ENCODE results near the gene SZRD1.

Gene SZRD1

DNA sequence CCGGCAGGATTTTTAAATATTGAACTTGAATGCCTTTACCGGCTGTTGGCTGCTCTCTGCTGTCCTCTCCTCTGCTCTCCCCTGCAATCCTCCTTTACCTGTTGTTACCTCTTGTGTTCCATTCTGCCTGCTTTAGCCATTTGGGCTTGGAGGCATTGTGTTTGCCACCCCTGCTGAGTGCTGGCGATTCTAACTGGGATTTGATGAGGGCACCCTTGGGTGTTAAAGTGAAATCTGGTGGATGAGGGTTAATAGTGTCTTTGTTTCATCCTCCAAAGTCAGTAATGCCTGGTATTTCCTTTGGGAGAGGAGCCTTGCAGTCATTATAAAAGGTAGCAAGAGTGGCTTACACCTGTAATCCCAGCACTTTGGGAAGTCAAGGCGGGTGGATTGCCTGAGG, 9.9 kb downstream of the SZRD1 start:
- H3K4me3 ChIP-seq (ENCODE audit: low read length) = no peak overlapping the region

DNA sequence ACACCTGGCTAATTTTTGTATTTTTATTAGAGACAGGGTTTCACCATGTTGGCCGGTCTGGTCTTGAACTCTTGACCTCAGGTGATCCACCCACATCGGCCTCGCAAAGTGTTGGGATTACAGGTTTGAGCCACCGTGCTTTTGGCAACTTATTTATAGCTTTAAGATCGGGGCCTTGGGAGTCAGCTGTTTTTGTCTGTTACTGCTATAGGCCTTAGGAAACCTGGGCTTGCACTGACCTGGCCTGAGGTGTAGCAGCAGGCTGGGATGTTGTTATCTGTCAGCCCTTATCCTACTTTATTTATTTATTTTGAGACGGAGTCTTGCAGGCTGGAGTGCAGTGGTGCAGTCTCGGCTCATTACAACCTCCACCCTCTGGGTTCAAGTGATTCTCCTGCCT, 11.4 kb downstream of the SZRD1 start:
- no peak overlapping the region for H3K4me3 ChIP-seq (ENCODE audit: low read length)
- TF ChIP-seq ZNF274 (IDR thresholded peaks at IDR 0.05; ENCODE audit: low read depth, low read length) = no peak

More for the DNA sequence above, 9.9 kb downstream of the SZRD1 start:
- TF ChIP-seq ZNF274 (IDR thresholded peaks at IDR 0.05; ENCODE audit: low read depth, low read length) = no peak

DNA sequence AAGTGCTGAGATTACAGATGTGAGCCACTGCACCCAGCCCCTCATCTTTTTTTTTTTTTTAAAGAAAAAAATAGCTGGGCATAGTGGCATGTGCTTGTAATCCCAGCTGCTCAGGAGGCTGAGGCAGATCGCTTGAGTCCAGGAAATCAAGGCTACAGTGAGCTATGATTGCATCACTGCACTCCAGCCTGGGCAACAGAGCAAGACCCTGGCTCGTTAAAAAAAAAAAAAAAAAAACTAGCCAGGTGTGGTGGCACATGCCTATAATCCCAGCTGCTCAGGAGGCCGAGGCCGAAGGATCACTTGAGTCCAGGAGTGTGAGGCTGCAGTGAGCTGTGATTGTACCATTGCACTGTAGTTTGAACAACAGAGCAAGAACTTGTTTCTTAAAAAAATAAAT, 13.8 kb downstream of the SZRD1 start:
- no peak for TF ChIP-seq ZNF274 (IDR thresholded peaks at IDR 0.05; ENCODE audit: low read depth, low read length)
- H3K4me3 ChIP-seq (ENCODE audit: low read length) = no peak overlapping the region

DNA sequence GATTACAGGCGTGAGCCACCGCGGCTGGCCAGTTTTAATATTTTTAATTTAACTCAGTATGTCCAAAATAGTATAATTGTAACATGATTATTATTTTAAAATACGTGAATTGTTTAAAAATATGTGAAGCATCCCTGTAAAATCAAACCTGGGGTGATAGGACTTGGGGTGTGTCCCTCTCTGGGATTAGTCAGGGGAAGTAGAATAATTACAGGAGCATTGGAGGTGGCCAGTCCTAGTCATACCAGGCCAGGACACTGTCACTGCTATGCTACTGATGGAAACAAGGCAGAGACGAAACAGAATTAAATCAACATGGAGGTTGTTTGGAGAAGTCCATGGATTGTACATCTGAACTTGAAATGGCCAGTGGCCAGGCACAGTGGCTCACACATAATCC, 16.8 kb downstream of the SZRD1 start:
- H3K4me3 ChIP-seq (ENCODE audit: low read length) = no peak overlapping the region
- no peak for TF ChIP-seq ZNF274 (IDR thresholded peaks at IDR 0.05; ENCODE audit: low read depth, low read length)

DNA sequence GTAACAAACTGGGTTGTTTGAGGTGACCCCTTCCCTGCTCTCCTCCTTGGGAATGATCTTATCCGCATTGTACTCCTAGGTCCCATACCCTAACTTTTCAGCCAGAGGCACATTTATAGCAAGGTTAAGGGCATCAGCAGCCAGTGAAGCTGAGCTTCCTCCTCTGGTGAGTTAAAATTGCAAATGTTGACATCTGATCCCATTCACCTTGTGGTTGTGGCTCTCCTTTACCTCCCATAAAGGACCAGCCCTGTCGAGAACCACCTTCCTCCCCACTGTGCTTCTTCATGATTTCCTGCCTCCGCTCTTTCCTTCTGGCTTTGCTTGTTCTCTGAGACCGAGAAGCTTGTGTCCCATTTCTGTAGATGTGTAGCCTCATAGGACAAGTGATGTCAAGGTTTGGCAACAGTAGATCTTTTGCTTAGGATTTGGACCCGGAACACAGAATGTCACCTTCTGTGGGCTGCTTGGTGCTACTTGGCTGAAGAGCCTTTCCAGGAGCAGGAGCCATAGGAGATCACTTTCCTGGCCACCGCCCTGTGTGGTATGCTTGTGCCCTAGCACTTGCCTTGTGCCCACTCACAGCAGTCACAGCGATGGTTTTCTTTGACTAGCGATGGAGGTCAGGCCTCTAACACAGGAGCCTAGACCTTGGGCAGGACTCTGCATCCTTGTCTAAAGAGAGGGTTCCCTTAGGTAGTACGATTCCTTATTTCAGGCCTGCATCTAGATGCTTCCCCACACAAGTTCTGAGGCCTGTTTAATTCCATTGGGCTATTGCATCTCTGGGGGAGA, 18.8 kb downstream of the SZRD1 start:
- TF ChIP-seq ZNF274 (IDR thresholded peaks at IDR 0.05; ENCODE audit: low read depth, low read length) = no peak
- H3K4me3 ChIP-seq (ENCODE audit: low read length) = no peak overlapping the region

DNA sequence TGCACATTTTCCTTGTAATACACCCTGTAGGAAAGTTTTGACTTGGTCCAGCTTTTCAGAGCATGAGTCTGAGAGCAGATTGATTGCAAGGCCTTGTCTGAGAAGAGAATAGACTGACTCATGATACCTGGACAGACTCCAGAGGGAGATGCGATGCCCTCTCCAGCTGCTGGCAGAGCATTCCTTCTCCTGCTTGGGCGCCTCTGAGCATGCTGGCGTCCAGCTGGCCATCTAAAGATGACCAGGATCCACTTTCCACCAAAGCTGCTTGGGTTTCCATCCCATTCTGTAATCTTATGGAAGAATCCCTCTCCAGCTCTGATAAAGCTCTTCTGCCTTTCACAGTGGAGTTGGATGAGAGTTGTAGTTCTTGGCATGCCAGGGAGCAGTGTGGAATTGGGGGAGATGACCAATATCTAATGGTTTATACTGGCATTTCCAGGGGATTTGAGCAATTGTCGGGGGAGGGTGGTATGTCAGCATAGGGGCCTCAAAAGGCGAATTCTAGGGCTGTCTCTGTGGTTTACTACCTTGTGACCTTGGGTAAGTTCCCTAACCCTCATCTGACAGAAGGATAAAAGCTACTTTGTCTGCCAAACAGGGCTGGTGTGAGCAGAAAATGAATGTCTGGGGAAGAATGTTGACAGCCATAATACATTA, 19.5 kb downstream of the SZRD1 start:
- TF ChIP-seq ZNF274 (IDR thresholded peaks at IDR 0.05; ENCODE audit: low read depth, low read length) = no peak
- H3K4me3 ChIP-seq (ENCODE audit: low read length) = peak overlapping the region; percentile 51; the same call in 1 of the 2 replicates

DNA sequence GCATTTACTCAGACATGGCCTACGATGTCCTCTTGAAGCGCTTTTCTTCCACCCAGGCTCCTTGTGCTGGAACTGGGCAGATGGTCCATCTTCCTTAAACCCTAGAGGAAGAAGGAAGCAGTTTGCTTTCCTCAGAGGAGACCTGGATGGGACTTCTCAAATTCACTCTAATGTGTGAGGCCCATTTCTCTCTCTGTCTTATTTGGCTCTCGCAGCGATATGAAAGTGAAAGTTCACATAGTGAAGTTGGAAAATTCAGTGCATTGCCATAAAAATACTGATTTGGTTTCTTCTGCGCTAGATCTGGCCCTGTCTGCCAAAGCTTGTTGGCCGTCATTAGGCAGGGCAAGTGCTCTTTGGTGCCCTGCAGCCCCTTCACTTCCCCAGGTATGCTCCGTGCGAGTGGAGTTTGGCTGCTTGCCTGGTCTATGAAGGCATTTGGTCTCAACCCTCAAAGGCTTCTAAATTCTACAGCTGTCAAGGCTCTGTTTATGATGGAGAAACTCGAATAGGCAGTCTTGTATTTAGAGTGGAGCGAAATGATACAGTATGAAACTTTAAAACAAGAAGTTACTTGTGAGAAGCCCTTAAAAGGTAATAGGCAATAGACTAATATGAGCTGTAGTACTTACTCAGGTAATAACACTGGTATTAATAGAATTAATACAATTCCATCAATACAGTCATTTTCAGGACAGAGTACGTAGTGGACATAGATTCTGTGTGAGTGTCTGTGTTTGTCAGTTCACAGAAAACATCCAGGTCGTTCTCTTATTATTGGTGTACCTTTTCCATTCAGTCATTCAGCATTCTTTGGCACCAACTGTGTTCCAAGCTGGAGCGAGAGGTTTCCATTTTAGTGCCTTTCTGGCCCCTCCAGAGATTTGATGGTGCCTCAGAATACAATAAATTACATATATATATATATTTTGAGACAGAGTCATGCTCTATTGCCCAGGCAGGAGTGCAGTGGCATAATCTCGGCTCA, 20.5 kb downstream of the SZRD1 start:
- H3K4me3 ChIP-seq (ENCODE audit: low read length) = peak overlapping the region; percentile 51; the same call in 1 of the 2 replicates
- TF ChIP-seq ZNF274 (IDR thresholded peaks at IDR 0.05; ENCODE audit: low read depth, low read length) = no peak

DNA sequence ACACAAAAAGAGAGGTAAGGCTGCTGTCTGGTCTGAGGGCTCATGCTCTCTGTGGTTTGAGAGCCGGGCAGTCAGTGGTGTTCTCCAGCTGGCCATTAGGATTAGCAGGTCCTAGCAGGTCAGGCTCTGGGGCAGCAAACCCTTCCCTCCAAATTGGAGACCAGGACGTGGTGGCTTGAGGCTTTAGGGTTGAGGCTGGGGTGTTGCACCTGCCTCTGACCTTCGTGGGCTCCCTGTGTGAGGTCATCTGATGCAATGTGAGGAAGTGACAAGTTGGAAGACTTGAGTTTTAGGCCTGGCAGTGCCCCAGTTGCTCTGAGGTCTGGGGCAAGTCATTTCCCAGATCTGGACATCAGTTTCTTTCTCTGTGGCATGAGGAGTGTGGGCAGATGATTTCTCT, 24.4 kb downstream of the SZRD1 start:
- TF ChIP-seq ZNF274 (IDR thresholded peaks at IDR 0.05; ENCODE audit: low read depth, low read length) = no peak
- no peak overlapping the region for H3K4me3 ChIP-seq (ENCODE audit: low read length)

DNA sequence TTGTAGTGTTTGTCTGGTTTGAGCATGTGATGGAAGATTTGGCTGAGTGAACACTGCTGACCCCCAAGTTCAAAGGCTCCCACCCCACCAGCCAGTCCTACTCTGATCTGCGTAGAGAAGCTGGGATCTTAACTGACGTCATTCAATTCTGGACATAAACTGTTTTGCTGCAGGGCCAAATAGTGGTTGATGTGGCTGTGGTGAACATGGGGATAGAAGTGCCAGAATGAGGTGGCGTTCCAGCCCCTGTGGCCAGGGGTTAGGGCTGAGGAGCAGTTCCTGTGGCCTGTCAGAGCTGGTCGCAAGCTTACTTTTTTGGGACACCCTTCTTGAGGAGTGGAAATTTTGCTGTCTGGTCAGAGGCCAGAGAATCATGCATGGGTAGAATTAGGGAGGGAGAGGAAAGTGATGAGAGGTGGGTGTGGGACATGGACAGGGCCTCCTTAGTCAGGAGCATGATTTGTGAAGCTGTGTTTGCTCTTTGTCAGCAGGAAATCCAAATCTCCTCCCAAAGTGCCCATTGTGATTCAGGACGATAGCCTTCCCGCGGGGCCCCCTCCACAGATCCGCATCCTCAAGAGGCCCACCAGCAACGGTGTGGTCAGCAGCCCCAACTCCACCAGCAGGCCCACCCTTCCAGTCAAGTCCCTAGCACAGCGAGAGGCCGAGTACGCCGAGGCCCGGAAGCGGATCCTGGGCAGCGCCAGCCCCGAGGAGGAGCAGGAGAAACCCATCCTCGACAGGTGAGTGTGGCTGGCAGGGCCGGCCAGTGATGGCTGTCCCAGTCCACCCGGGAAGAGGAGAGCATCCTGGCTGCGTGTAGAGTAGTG, 25.9 kb downstream of the SZRD1 start:
- no peak overlapping the region for H3K4me3 ChIP-seq (ENCODE audit: low read length)
- TF ChIP-seq ZNF274 (IDR thresholded peaks at IDR 0.05; ENCODE audit: low read depth, low read length) = no peak

DNA sequence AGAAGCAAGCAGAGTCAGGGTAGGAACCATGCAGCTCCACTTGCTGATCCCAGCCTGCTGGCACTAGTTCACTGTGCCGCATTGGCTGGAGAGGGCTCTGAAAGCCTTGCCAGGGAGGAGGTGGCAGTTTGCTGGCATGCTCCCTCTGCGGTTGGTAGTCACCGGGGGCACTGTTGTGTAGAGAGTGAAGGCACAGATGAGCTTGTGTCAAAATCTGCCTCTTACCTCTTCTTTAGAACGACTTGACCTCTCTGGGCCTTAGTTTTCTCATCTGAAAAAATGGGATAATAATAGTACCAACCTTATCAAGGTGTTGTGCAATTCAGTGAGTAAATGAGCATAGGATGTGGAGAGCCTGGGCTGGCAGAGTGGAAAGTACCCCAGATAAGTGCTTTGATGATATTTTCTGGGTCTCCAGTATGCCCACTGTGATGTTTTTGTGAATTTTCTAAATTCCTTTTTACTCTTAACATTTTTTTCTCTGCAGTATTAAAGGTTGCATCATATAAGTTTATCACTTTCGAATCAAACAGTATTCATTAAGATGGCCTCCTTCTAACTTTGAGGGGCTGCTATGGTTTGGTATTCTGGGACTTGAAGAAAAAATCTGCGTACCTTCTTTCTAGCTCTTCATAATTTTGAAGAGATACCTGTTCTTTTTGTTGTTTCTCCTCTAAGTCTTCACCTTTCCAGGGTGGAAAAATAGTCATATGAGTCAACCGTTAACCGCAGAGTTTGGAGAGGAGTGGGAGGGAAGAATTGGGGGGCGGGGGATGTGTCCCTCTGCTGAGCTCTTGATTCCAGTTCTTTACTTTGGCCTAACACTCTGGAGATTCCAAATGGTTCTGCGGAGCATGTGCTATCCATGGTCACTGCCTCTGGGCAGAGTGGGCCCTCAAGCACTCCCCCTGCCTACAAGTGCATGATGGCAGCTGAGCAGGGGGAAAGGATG, 26.8 kb downstream of the SZRD1 start:
- TF ChIP-seq ZNF274 (IDR thresholded peaks at IDR 0.05; ENCODE audit: low read depth, low read length) = no peak
- H3K4me3 ChIP-seq (ENCODE audit: low read length) = no peak overlapping the region

DNA sequence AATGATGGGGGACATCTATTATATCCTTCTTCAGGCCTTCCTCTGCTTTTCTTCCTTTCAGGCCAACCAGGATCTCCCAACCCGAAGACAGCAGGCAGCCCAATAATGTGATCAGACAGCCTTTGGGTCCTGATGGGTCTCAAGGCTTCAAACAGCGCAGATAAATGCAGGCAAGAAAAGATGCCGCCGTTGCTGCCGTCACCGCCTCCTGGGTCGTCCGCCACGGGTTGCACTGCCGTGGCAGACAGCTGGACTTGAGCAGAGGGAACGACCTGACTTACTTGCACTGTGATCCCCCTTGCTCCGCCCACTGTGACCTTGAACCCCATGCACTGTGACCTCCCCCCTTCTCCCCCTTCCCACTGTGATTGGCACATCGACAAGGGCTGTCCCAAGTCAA, 27.9 kb downstream of the SZRD1 start:
- no peak overlapping the region for H3K4me3 ChIP-seq (ENCODE audit: low read length)
- no peak for TF ChIP-seq ZNF274 (IDR thresholded peaks at IDR 0.05; ENCODE audit: low read depth, low read length)

DNA sequence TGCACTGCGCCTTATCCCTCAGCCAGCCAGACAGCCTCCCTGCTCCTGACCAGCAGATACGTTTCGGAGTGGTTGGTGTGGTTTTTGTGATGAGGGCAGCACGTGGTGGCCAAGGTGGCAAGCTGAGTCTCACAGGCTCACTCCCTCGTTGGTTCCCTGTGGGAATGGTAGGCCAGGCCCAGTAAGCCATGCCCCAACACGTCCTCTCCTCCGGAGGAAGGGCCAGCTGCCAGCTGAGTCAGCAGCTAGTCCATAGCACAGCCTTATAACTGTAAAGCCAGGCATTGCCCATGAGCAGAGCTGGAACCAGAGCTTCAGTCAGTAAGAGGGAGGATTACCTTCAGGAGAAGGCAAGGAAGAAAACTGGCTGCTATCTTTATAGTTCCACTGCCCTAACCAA, 29.5 kb downstream of the SZRD1 start:
- no peak overlapping the region for H3K4me3 ChIP-seq (ENCODE audit: low read length)
- no peak for TF ChIP-seq ZNF274 (IDR thresholded peaks at IDR 0.05; ENCODE audit: low read depth, low read length)
